Keratinocyte (primary cell): ENCODE results near the gene PLK5. TPM values are rescaled to one million over a fixed set of nuclear protein-coding genes. Genes with fewer than 3 reads are reported as not detected.

Source experiments
- DNase-seq: peaks from one replicate; pipeline ENCODE4 v3.0.0-alpha.2; 2011; ENCODE audit warnings: low read depth, missing footprints, low spot score
- FAIRE-seq: peaks from 2 replicates; lab custom pipeline; 2011; peaks lifted over from hg19 to GRCh38; lab: Jason Lieb, UNC
- H2AFZ ChIP-seq: 2 replicates; pipeline ENCODE4 v1.6.0; 2012; ENCODE audit warnings: low read length, control low read depth, inconsistent platforms; ENCODE audit not compliant: control insufficient read depth
- H3K27ac ChIP-seq: 2 replicates; pipeline ENCODE4 v1.5.1; 2011; ENCODE audit warnings: low read length; ENCODE audit not compliant: control insufficient read depth, insufficient read depth
- H3K27me3 ChIP-seq: 3 replicates; pipeline ENCODE4 v1.6.0; 2011; ENCODE audit warnings: low read length; ENCODE audit not compliant: control insufficient read depth, insufficient read depth; ENCODE audit errors: extremely low read depth
- H3K36me3 ChIP-seq, 2 experiments: 2 replicates in 1 of 2; 3 replicates in 1 of 2; pipeline ENCODE4 v1.5.1; 2011; ENCODE audit warnings: low read length in 2 of 2, mild to moderate bottlenecking in 1 of 2; ENCODE audit not compliant: control insufficient read depth in 2 of 2, insufficient read depth in 2 of 2; ENCODE audit errors: extremely low read depth in 1 of 2
- H3K4me1 ChIP-seq: 3 replicates; pipeline ENCODE4 v1.5.1; 2011; ENCODE audit warnings: low read length; ENCODE audit not compliant: control insufficient read depth, insufficient read depth; ENCODE audit errors: extremely low read depth
- H3K4me2 ChIP-seq: 3 replicates; pipeline ENCODE4 v1.6.0; 2011; ENCODE audit warnings: low read depth, low read length; ENCODE audit not compliant: control insufficient read depth, insufficient read depth; ENCODE audit errors: extremely low read depth
- H3K4me3 ChIP-seq, 3 experiments: fragments of 200-600 bp in 1 of 3; sonication (generic) in 1 of 3; 2 replicates in 2 of 3; 3 replicates in 1 of 3; pipeline ENCODE4 v1.5.1; 2011 to 2016; ENCODE audit warnings: low read length in 3 of 3, mild to moderate bottlenecking in 3 of 3, control low read depth in 2 of 3, inconsistent platforms in 1 of 3, low read depth in 1 of 3, mixed read lengths in 1 of 3, mixed run types in 1 of 3, moderate library complexity in 1 of 3; ENCODE audit not compliant: control insufficient read depth in 2 of 3, insufficient read depth in 2 of 3; ENCODE audit errors: extremely low read depth in 1 of 3
- H3K79me2 ChIP-seq: 2 replicates; pipeline ENCODE4 v1.6.0; 2012; ENCODE audit warnings: low read length; ENCODE audit not compliant: control insufficient read depth, insufficient read depth
- H3K9ac ChIP-seq: 3 replicates; pipeline ENCODE4 v1.6.0; 2011; ENCODE audit warnings: low read length; ENCODE audit not compliant: control insufficient read depth, insufficient read depth; ENCODE audit errors: extremely low read depth
- H3K9me1 ChIP-seq: 3 replicates; pipeline ENCODE4 v1.6.0; 2011; ENCODE audit warnings: low read length; ENCODE audit not compliant: control insufficient read depth, insufficient read depth; ENCODE audit errors: extremely low read depth
- H3K9me3 ChIP-seq: 2 replicates; pipeline ENCODE4 v1.5.1; 2012; ENCODE audit warnings: low read depth, low read length; ENCODE audit not compliant: control insufficient read depth
- H4K20me1 ChIP-seq: 3 replicates; pipeline ENCODE4 v1.6.0; 2011; ENCODE audit warnings: low read length; ENCODE audit not compliant: control insufficient read depth, insufficient read depth; ENCODE audit errors: extremely low read depth
- CTCF ChIP-seq, 3 experiments: IDR thresholded peaks in 1 of 3; conservative IDR thresholded peaks in 1 of 3; optimal IDR thresholded peaks in 1 of 3; 2 replicates in 2 of 3; 3 replicates in 1 of 3; pipeline versions ENCODE3 to v1.5.1; 2011; ENCODE audit warnings: low read length in 3 of 3, mild to moderate bottlenecking in 3 of 3, moderate library complexity in 2 of 3, control low read depth in 1 of 3, inconsistent platforms in 1 of 3; ENCODE audit not compliant: insufficient read depth in 2 of 3; ENCODE audit errors: extremely low read depth in 1 of 3
- EZH2 ChIP-seq: IDR thresholded peaks from one replicate; pipeline ENCODE4 v1.6.1; 2012; ENCODE audit warnings: inconsistent platforms, mild to moderate bottlenecking, low read length, moderate library complexity
- dilution Hi-C: fragments of 300-500 bp; cut with MboI; formaldehyde crosslinking; loops from one replicate; pipeline ENCODE4 v1.7.0; 2020; ENCODE audit warnings: low sequenced_read_pairs; ENCODE audit not compliant: extremely low pct_ligation_motif_present
- polyA plus RNA-seq, 5 experiments: library from polyadenylated mRNA; depleted of rRNA in 3 of 5; stranded (reverse) in 3 of 5; stranded (forward) in 1 of 5; unstranded in 1 of 5; fragments of >200 nt; gene quantifications; 1 replicate in 1 of 5; 2 replicates in 3 of 5; 3 replicates in 1 of 5; pipeline versions ENCODE4 v1.2.1 to v1.2.3, GENCODE V29; 2011 to 2012; ENCODE audit warnings: missing spikeins in 2 of 5, low read depth in 1 of 5, low replicate concordance in 1 of 5

Gene PLK5
- polyA plus RNA-seq, 1 donor (not counting 4 experiments of a cell fraction or from before 2014, with no cell fraction given), result 0.05 TPM

GRCh38 chr19:1502433-1503088 lies 21.3 kb upstream of the PLK5 start:
- no peak overlapping the region for H3K27ac ChIP-seq
- no peak overlapping the region for H3K4me3 ChIP-seq
- H3K79me2 ChIP-seq, result no peaks in the 10 kb centered on the region
- peaks cover 0 to 2% of the 10 kb centered on the region in 2 experiments for H3K36me3 ChIP-seq
- H3K4me2 ChIP-seq, result peak overlapping the region; percentile 54
- H3K27me3 ChIP-seq, result peaks cover 19% of the 10 kb centered on the region
- no peaks in the 10 kb centered on the region for H4K20me1 ChIP-seq
- DNase-seq, result no peak
- no peaks in the 10 kb centered on the region for H3K9me3 ChIP-seq
- H3K9ac ChIP-seq, result no peak overlapping the region
- FAIRE-seq, result no peak
- dilution Hi-C loops, result no loop called here
- H2AFZ ChIP-seq, result no peak overlapping the region
- TF ChIP-seq CTCF (optimal IDR thresholded peaks at IDR 0.05 in 1 of 3, IDR thresholded peaks at IDR 0.05 in 1 of 3, conservative IDR thresholded peaks at IDR 0.05 in 1 of 3; ENCODE audit: extremely low read depth in 1 of 3, insufficient read depth in 2 of 3, low read length in 3 of 3) (no peak), EZH2 (no peak)
- H3K9me1 ChIP-seq, result no peaks in the 10 kb centered on the region
- peaks cover 7% of the 10 kb centered on the region for H3K4me1 ChIP-seq

GRCh38 chr19:1503089-1503924 lies 20.6 kb upstream of the PLK5 start:
- peaks cover 19% of the 10 kb centered on the region for H3K27me3 ChIP-seq
- peaks cover 8% of the 10 kb centered on the region for H3K4me1 ChIP-seq
- no peak overlapping the region for H3K9ac ChIP-seq
- DNase-seq (no peak), FAIRE-seq (no peak)
- no peaks in the 10 kb centered on the region for H3K79me2 ChIP-seq
- no peak overlapping the region for H3K27ac ChIP-seq
- H4K20me1 ChIP-seq, result no peaks in the 10 kb centered on the region
- no peaks in the 10 kb centered on the region for H3K9me3 ChIP-seq
- peak overlapping the region; percentile 46 for H2AFZ ChIP-seq
- dilution Hi-C loops, result no loop called here
- no peaks in the 10 kb centered on the region for H3K9me1 ChIP-seq
- peak overlapping the region; percentile 54 for H3K4me2 ChIP-seq
- TF ChIP-seq CTCF (optimal IDR thresholded peaks at IDR 0.05 in 1 of 3, IDR thresholded peaks at IDR 0.05 in 1 of 3, conservative IDR thresholded peaks at IDR 0.05 in 1 of 3; ENCODE audit: extremely low read depth in 1 of 3, insufficient read depth in 2 of 3, low read length in 3 of 3), result peak; percentile 58 to 94 (median 84)
- TF ChIP-seq EZH2, result peak; percentile 18
- H3K4me3 ChIP-seq, result no peak overlapping the region
- H3K36me3 ChIP-seq, result peaks cover 0 to 2% of the 10 kb centered on the region in 2 experiments
